Daoy (cell line): ENCODE data around the gene DAO. TPM values are rescaled to one million over a fixed set of nuclear protein-coding genes. Genes with fewer than 3 reads are reported as not detected.
"Not testable (repeated sequence)": the region's sequence is repeated elsewhere in the genome, so short reads cannot be mapped to it uniquely, and the experiment has no call there.

Source experiments
- DNase-seq: peaks from one replicate; pipeline ENCODE4 v3.0.0-alpha.2; 2015; ENCODE audit warnings: low read depth
- total RNA-seq: library from RNA; depleted of rRNA; stranded (reverse); fragments of >200 nt; shearing (Covaris generic); gene quantifications from 2 replicates; pipeline ENCODE4 v1.2.3, GENCODE V29; 2014

Gene DAO
- total RNA-seq, 1 experiment from 2014 or later = not detected

- no peak for DNase-seq
These were observed 30.2 kb upstream of the DAO start for GRCh38 chr12:108849660-108850059.

GRCh38 chr12:108850854-108851573 lies 28.9 kb upstream of the DAO start:
- DNase-seq = peak; percentile 83

- peak; percentile 59 for DNase-seq
These were observed 27.1 kb upstream of the DAO start for GRCh38 chr12:108852674-108853309.

GRCh38 chr12:108853426-108853825 lies 26.5 kb upstream of the DAO start:
- no peak for DNase-seq

GRCh38 chr12:108853981-108854446 lies 25.9 kb upstream of the DAO start:
- peak; percentile 84 for DNase-seq

GRCh38 chr12:108854451-108855283 lies 25.2 kb upstream of the DAO start:
- DNase-seq = peak; percentile 96

GRCh38 chr12:108855284-108856169 lies 24.4 kb upstream of the DAO start:
- peak; percentile 54 for DNase-seq

GRCh38 chr12:108856170-108856427 lies 23.8 kb upstream of the DAO start:
- no peak for DNase-seq

- DNase-seq = peak; percentile 72
These were observed 23.3 kb upstream of the DAO start for GRCh38 chr12:108856428-108857157.

GRCh38 chr12:108857158-108857407 lies 22.8 kb upstream of the DAO start:
- DNase-seq = no peak

GRCh38 chr12:108858311-108859074 lies 21.4 kb upstream of the DAO start:
- DNase-seq = no peak

- not testable (repeated sequence) for DNase-seq
These were observed 20.6 kb upstream of the DAO start for GRCh38 chr12:108859141-108859922.

GRCh38 chr12:108859923-108860291 lies 20.0 kb upstream of the DAO start:
- DNase-seq = no peak

GRCh38 chr12:108860443-108860842 lies 19.4 kb upstream of the DAO start:
- no peak for DNase-seq

GRCh38 chr12:108861878-108862587 lies 17.9 kb upstream of the DAO start:
- no peak for DNase-seq

- DNase-seq = no peak
These were observed 17.3 kb upstream of the DAO start for GRCh38 chr12:108862588-108862959.

- no peak for DNase-seq
These were observed 14.7 kb upstream of the DAO start for GRCh38 chr12:108865169-108865568.

GRCh38 chr12:108866083-108866482 lies 13.8 kb upstream of the DAO start:
- not testable (repeated sequence) for DNase-seq

- no peak for DNase-seq
These were observed 11.1 kb upstream of the DAO start for GRCh38 chr12:108868781-108869180.
